Pancreas (tissue), 10 donors: ENCODE measurements around the gene SORCS3. TPM values are rescaled to one million over a fixed set of nuclear protein-coding genes. Genes with fewer than 3 reads are reported as not detected.

ENCODE experiments used
- ATAC-seq, 4 donors: fragments of 200-7000 bp; cut with Tn5 transposase; one replicate each; pipeline versions ENCODE4 v1.8.0 to v1.9.1; 2020; ENCODE audit warnings: mild to moderate bottlenecking in 4 of 4, moderate library complexity in 4 of 4
- DNase-seq, 6 donors: peaks; one replicate each; pipeline ENCODE4 v3.0.0-alpha.2; 2020
- FAIRE-seq: peaks from 2 replicates; lab custom pipeline; 2012; peaks lifted over from hg19 to GRCh38; lab: Jason Lieb, UNC
- H3K27ac ChIP-seq, 4 donors: fragments of 200-600 bp; sonication (generic); 1 replicate in 3 of 4; 2 replicates in 1 of 4; pipeline versions ENCODE4 v1.5.0 to v1.8.0; 2020
- H3K27me3 ChIP-seq, 4 donors: fragments of 200-600 bp; one replicate each; pipeline ENCODE4 v1.8.0; 2021
- H3K36me3 ChIP-seq, 3 donors: fragments of 200-600 bp; sonication (generic) in 1 of 3; one replicate each; pipeline versions ENCODE4 v1.5.0 to v1.8.0; 2020 to 2021
- H3K4me1 ChIP-seq, 3 donors: fragments of 200-600 bp; one replicate each; pipeline ENCODE4 v1.8.0; 2021
- H3K4me3 ChIP-seq, 4 donors: fragments of 200-600 bp; sonication (generic) in 2 of 4; one replicate each; pipeline versions ENCODE4 v1.5.0 to v1.8.0; 2020 to 2021
- H3K9me3 ChIP-seq, 4 donors: fragments of 200-600 bp; one replicate each; pipeline ENCODE4 v1.8.0; 2021
- WGBS, 2 donors: extraction: QIAGEN DNeasy Blood & Tissue Kit; methylation state at CpG; one replicate each; pipeline ENCODE4 v1.1.7; 2013; 5-methylcytosine and 5-hydroxymethylcytosine counted together
- intact Hi-C, 3 donors: fragments of 100-400 bp; cut with DNase I; formaldehyde crosslinking; loops; one replicate each; pipeline versions ENCODE4 v1.11.1 to v1.14.2; 2022
- polyA plus RNA-seq, 2 donors: library from polyadenylated mRNA; stranded (reverse); fragments of 200-250 nt; gene quantifications; one replicate each; pipeline ENCODE4 v1.2.3, GENCODE V29; 2013
- total RNA-seq, 6 donors: library from RNA; stranded (reverse); fragmentation: NEBNext Ultra II Directional in 4 of 6; extraction: Animal tissue kit (Norgen Biotek cat#: 25700) in 4 of 6; gene quantifications; one replicate each; pipeline versions ENCODE4 v1.2.1 to v1.2.4, GENCODE V29; 2021 to 2023
- TF ChIP-seq, protein P1 (sequence below), 4 donors: fragments of 200-600 bp; sonication (generic) in 3 of 4; IDR thresholded peaks; one replicate each; pipeline versions ENCODE4 v1.5.0 to v1.8.0; 2021; ENCODE audit warnings: antibody characterized with exemption in 4 of 4
- donor health status: healthy with polysubstance abuse.
- donor health status: DM: no; HTN: no; CAD: no; lungs with moderate emphysema.
- donor health status: DM: no; HTN: no; CAD: no.
- donor health status: control.
- donor health status: control.
- donor health status: Bipolar disorder and iron deficiency.
- donor health status: DM: yes; HTN: yes; CAD: no.
- donor health status: DM: no; HTN: no; CAD: no.
- donor health status: DM: no; HTN: no; CAD: no.
- donor health status: DM: yes; HTN: yes; CAD: no.

SORCS3 gene
- total and polyA plus RNA-seq, 8 donors = 0.02 TPM; not detected in 7

DNA sequence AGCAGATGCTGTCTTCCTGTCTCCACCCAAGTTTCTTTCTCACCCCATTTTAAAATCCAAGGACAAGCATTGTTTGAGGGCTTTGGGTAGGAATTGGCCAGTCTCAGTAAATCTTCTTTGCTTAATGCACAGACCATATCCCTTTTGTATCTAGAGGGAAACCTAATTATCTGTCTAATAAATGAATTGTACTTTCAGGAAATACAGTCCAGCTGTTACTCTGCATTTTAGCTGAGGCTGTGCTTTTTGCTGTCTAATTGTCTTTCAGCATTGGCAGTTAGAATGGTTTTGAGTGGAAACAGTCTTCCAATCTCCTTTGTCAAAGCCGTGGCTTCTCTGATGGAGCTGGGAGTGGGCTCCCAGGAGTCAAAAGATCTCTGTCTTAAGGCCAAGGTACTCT is 388.2 kb downstream of the SORCS3 start:
- H3K4me3 ChIP-seq = no peak overlapping the region
- intact Hi-C loops = no loop called here
- no peak overlapping the region for H3K27ac ChIP-seq
- H3K9me3 ChIP-seq = no peaks in the 10 kb centered on the region
- TF ChIP-seq, protein P1, sequence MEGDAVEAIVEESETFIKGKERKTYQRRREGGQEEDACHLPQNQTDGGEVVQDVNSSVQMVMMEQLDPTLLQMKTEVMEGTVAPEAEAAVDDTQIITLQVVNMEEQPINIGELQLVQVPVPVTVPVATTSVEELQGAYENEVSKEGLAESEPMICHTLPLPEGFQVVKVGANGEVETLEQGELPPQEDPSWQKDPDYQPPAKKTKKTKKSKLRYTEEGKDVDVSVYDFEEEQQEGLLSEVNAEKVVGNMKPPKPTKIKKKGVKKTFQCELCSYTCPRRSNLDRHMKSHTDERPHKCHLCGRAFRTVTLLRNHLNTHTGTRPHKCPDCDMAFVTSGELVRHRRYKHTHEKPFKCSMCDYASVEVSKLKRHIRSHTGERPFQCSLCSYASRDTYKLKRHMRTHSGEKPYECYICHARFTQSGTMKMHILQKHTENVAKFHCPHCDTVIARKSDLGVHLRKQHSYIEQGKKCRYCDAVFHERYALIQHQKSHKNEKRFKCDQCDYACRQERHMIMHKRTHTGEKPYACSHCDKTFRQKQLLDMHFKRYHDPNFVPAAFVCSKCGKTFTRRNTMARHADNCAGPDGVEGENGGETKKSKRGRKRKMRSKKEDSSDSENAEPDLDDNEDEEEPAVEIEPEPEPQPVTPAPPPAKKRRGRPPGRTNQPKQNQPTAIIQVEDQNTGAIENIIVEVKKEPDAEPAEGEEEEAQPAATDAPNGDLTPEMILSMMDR (IDR thresholded peaks at IDR 0.05) = no peak
- FAIRE-seq (no peak), DNase-seq (no peak), ATAC-seq (no peak)
- no peaks in the 10 kb centered on the region for H3K27me3 ChIP-seq
- WGBS, 2 donors = 52 to 56% methylated on average over 1 of the region's 1 CpG
- H3K36me3 ChIP-seq = no peaks in the 10 kb centered on the region
- no peaks in the 10 kb centered on the region for H3K4me1 ChIP-seq

DNA sequence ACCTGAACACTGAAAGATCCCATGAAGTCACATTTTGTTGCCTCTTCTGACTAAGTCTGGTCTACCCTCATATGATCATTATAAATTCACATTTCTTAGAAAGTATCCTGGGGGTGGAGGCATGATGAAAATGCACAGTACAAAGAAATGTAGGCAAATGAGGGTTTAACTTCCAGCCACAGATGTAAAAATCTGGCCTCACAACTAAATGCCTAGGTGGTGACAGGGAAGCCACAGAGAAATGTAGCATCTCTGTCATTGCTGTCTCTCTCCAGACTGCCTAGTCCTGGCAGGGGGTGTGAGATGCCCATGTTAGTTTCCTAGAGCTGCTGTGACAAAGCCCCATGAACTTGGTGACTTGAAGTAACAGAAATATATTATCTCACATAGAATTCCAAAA is 395.9 kb downstream of the SORCS3 start:
- intact Hi-C loops = no loop called here
- H3K4me1 ChIP-seq = no peaks in the 10 kb centered on the region
- H3K36me3 ChIP-seq = no peaks in the 10 kb centered on the region
- TF ChIP-seq, protein P1 (IDR thresholded peaks at IDR 0.05) = no peak
- ATAC-seq (no peak), DNase-seq (no peak), FAIRE-seq (no peak)
- H3K9me3 ChIP-seq = no peaks in the 10 kb centered on the region
- H3K4me3 ChIP-seq = no peak overlapping the region
- H3K27me3 ChIP-seq = no peaks in the 10 kb centered on the region
- H3K27ac ChIP-seq = no peak overlapping the region

DNA sequence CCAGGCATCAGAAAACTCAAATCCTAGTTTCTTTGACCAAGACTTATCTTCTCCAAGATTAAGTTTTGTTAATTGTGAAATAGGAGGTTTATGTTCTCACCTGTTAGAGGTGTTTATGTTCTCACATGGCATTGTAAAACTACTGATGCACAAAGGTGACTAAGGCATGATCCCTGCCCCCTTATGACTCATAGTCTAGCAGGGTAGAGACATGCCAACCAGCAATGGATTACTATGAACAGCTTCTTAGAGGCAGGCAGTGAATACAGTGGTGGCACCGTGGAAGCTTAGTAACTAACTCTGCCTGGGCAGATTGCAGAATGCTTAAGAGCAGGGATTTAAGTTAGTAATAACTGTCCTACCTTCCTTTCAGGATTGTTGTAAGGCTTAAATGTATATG is 400.9 kb downstream of the SORCS3 start:
- ATAC-seq (no peak), DNase-seq (peak in 1 of 6 donors; percentile 29), FAIRE-seq (no peak)
- no peaks in the 10 kb centered on the region for H3K36me3 ChIP-seq
- 85 to 87% methylated on average over 1 of the region's 1 CpG for WGBS, 2 donors
- TF ChIP-seq, protein P1 (IDR thresholded peaks at IDR 0.05) = no peak
- no peak overlapping the region for H3K4me3 ChIP-seq
- H3K9me3 ChIP-seq = no peaks in the 10 kb centered on the region
- no peak overlapping the region for H3K27ac ChIP-seq
- intact Hi-C loops = no loop called here
- no peaks in the 10 kb centered on the region for H3K27me3 ChIP-seq
- no peaks in the 10 kb centered on the region for H3K4me1 ChIP-seq

DNA sequence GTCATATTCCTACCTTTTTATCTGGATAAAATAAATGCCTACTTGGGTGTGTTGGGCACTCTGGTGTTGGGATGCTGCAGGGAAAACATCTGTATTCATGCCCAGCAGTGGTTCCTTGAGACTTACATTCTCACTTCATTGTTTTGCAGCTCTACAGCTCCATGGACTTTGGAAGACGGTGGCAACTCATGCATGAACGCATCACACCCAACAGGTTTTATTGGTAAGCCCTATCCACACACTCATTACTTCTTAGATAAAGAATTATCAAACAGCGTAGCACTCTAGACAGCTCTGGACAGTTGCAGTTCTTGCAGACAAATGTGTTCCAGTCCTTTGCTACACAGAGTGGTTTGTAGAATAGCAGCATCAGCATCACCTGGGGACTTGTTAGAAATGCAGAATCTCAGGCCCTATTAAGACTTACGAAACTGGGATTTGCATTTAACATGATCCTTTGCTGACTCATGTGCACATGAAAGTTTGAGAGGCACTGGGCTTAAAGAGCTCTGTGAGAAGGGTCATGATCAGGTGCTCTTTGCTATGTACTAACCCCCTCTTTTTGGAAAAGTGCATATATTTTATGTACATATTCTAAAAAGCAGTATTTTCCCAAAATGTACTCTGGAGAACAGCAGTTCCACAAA is 401.9 kb downstream of the SORCS3 start:
- intact Hi-C loops = no loop called here
- FAIRE-seq (no peak), ATAC-seq (no peak), DNase-seq (no peak)
- TF ChIP-seq, protein P1 (IDR thresholded peaks at IDR 0.05) = no peak
- WGBS, 2 donors = 63 to 66% methylated on average over 4 of the region's 4 CpGs
- Histone ChIP-seq H3K27ac (no peak overlapping the region), H3K27me3 (no peaks in the 10 kb centered on the region), H3K36me3 (no peaks in the 10 kb centered on the region), H3K9me3 (no peaks in the 10 kb centered on the region), H3K4me3 (no peak overlapping the region), H3K4me1 (no peaks in the 10 kb centered on the region)

DNA sequence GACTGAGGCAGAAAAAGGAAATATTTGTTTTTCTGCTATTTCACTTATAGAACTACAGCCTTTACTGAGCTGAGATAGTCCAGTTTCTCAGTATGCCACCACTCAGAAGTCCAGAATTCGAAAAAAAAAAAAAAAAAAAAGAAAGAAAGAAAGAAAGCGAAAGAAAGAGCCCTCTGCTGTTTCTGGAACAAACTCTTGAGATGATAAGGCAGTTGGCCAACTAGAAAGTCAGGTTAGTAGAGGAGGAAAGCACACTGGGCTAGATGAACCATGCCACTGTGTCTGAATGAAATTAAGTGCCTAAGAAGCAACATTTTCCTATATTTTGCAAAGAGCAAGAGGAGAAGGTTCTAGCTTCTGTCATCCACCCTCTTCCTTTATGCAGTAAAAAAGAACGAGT is 403.8 kb downstream of the SORCS3 start:
- no peak for DNase-seq
- FAIRE-seq = no peak
- no peak overlapping the region for H3K4me3 ChIP-seq
- no peaks in the 10 kb centered on the region for H3K9me3 ChIP-seq
- no peak for ATAC-seq
- H3K36me3 ChIP-seq = no peaks in the 10 kb centered on the region
- H3K4me1 ChIP-seq = no peaks in the 10 kb centered on the region
- intact Hi-C loops = no loop called here
- TF ChIP-seq, protein P1 (IDR thresholded peaks at IDR 0.05) = no peak
- WGBS, 2 donors = 38 to 53% methylated on average over 3 of the region's 3 CpGs
- no peak overlapping the region for H3K27ac ChIP-seq
- no peaks in the 10 kb centered on the region for H3K27me3 ChIP-seq
